C1 segment of cervical spinal cord (tissue), 14 donors: ENCODE data around the gene CERS4.
"Not testable (repeated sequence)": the region's sequence is repeated elsewhere in the genome, so short reads cannot be mapped to it uniquely, and the experiment has no call there.

Experiments
- DNase-seq, 14 donors: peaks; one replicate each; lab custom pipeline; 2025; lab: John Stamatoyannopoulos, UW

CERS4 gene

DNA sequence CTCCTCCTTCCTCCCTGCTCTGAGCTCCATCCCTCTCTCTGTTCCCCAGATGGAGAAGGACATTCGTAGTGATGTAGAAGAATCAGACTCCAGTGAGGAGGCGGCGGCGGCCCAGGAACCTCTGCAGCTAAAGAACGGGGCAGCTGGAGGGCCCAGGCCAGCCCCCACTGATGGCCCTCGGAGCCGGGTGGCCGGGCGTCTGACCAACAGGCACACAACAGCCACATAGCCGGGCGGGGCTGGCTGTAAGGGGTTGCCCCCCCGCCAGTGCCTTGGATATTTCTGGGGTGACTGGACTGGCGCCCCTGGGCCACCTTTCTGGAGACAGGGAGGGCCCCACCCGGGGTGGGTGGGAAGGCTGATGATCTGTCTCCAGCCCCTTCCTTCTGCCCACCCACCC lies 52.7 kb downstream of the CERS4 start:
- no peak for DNase-seq

DNA sequence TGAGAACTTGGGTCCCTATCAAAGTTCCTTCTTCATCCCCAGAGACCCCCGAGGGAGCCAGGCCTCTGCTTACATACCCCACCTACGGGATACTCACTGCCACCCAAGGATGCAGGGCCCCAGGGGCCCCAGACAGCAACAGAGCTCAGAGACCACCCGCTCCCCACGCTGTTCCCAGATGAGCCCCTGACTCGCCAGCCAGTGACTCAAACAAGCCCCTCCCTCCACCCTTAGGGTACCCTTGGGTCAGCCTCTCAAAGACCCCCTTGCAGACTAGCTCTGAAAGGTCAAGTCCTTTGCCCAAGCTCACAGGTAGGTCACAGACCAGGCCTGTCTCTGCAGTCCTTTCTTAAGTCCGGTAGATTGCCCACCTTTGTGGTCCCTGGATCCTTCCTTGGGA lies 53.3 kb downstream of the CERS4 start:
- no peak for DNase-seq

DNA sequence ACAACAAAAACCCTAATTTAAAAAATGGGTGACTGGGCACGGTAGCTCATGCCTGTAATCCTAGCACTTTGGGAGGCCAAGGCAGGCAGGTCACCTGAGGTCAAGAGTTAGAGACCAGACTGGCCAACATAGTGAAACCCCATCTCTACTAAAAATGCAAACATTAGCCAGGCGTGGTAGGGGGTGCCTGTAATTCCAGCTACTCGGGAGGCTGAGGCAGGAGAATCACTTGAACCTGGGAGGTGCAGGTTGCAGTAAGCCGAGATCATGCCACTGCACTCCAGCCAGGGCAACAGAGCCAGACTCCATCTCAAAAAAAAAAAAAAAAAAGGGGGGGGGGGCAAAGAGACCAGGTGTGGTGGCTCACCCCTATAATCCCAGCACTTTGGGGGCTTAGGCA lies 55.1 kb downstream of the CERS4 start:
- DNase-seq = not testable (repeated sequence)

- DNase-seq = no peak
These were observed 56.7 kb downstream of the CERS4 start for GRCh38 chr19:8265872-8266271.

DNA sequence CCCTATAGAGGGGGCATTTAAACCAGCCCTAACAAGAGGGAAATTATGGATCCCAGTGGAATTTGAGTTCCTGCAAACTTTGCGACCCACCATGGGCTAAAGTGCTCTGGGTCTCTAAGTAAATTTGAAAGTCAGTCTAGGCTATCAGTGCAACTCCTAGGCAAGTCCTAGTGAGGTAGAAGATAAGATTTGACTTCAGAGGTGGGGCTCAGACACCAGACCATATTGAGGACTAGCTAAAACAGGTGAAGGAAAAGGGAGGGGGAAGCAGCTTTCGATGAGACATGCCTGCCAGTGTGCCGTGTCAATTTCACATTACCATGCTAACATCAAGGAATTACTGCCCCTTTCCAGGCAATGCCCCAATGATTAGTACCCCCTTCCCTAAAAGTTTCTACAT lies 60.6 kb downstream of the CERS4 start:
- DNase-seq = no peak

DNA sequence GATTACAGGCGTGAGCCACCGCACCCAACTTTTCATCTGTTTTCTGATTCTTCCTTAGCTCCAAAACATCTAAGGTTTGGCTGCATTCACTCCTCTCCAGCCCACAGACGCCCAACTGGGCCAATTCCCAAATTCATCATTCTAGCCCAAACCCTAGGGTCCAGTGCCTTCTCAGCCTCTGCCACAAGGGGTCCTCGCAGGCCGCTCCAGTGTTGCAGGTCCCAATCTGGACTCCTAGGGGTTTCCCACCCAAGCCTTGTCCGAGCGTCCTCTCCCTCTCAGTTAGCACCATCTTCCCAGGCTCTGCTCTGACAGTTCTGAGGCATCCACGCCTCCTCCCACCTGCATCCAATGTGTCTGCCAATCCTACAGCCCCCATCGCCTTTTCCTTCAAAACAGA lies 67.3 kb downstream of the CERS4 start:
- not testable (repeated sequence) for DNase-seq

GRCh38 chr19:8291337-8291736 lies 82.2 kb downstream of the CERS4 start:
- not testable (repeated sequence) for DNase-seq

GRCh38 chr19:8302357-8302691 lies 93.2 kb downstream of the CERS4 start:
- no peak for DNase-seq

GRCh38 chr19:8302734-8303133 lies 93.6 kb downstream of the CERS4 start:
- no peak for DNase-seq

DNA sequence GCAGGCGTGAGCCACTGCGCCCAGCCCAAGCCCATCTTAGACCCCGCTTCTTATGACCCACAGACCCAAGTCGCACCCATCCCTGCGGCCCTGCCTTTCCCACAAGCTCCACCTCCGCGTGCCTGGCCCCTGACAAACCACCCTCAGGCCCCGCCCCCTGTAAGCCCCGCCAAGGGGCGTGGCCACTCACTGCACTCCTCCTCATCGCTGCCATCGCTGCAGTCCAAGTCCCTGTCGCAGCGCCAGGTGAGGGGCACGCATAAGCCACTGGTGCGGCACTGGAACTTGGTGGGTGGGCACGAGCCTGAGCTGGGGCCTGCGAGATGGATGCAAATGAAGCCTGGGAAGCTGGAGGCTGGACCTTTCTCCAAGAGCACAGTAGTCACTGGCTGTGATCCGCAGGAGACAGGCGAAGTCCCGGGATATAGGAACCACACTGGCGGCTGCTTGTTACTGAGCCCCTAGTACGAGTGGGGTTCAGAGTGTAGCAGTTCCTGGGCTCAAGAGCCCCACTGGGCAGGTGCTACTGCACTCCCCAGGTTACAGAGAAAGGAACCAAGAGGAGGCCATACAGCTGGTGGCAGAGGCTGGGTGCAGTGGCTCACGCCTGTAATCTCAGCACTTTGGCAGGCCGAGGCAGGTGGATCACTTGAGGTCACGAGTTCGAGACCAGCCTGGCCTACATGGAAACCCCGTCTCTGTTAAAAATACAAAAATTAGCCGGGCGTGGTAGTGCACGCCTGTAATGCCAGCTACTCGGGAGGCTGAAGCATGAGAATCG lies 95.9 kb downstream of the CERS4 start:
- no peak for DNase-seq

DNA sequence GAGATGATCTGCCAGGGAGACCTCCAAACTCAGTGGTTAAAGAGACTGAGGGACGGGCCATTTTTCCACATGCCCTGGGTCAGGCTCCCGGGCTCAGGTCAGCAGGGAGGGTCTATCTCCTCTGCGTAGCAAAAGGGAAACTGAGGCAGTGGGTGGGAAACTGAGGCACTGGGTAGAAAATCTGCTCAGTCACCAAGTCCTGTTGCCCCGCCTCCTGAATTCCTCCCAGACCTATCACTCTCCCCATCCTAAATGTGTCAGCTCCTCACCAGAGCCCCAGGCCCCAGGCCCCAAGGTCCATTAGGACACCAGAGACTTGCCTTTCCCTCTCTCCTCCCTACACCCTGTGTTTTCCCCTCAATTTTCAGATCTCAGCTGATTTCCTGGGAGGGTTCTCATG lies 96.6 kb downstream of the CERS4 start:
- DNase-seq = no peak

DNA sequence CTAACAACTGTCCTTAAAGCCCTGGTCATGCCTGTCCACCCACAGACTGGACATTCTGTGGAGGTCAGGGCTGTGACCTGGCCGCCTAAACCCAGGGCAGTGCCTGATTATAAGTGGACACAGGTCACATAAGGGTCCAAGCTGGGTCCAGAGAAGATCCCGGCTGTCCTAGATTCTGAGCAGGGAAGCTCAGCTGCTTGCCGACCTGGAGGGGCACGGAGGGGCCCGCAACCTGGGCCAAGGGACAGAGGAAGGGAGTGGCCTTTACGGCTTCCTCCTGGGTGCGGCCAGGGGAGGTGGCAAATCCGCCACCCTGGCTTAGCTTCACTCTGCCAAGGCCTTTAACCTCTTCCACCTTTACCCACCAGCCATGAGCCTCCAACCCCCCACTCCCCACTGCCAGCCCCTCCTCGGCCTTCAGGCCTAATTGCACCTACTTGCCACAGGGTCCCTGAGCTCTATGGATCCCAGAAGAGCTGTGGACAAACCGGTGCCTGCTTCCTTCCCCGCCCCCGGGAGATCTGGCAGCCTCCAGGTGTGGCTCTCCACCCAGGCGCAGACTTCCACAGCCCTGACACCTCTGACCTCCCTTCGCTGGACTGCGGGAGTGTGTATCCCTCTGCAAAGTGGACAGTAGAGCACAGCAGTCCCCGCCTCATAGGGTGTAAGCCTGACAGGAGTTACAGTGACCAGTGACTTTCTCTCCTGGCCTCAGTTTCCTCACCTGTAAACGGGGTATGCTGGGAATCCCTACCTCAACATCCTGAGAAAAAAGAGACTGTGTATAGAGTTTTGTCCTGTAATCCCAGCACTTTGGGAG lies 97.3 kb downstream of the CERS4 start:
- no peak for DNase-seq

DNA sequence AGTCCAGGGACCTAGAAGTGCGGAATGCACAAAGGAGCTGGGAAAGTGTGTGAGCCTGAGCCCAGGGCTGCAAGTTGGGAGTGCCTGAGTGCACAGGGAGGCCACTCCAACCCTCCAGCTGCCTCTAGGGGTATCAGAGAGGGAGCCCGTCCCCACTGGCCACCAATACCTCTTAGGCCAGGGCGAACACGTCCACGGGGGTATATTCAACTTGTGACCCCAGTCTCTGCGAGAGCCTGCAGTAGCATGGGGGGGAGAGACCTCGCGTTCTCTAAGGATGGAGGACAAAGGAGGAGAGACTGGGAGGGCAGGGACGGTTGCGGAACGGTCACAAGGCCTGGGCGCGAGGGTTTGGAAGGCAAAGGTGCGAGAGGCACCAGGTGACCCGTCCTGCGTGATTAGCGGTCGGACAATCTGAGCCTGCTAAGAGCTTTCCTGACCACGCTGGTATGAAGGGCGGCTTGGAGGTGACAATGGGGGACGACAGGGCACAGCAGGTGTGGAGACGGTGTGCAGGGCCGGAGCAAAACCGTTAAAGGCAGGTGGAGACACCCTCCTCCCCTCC lies 98.3 kb downstream of the CERS4 start:
- DNase-seq = no peak

DNA sequence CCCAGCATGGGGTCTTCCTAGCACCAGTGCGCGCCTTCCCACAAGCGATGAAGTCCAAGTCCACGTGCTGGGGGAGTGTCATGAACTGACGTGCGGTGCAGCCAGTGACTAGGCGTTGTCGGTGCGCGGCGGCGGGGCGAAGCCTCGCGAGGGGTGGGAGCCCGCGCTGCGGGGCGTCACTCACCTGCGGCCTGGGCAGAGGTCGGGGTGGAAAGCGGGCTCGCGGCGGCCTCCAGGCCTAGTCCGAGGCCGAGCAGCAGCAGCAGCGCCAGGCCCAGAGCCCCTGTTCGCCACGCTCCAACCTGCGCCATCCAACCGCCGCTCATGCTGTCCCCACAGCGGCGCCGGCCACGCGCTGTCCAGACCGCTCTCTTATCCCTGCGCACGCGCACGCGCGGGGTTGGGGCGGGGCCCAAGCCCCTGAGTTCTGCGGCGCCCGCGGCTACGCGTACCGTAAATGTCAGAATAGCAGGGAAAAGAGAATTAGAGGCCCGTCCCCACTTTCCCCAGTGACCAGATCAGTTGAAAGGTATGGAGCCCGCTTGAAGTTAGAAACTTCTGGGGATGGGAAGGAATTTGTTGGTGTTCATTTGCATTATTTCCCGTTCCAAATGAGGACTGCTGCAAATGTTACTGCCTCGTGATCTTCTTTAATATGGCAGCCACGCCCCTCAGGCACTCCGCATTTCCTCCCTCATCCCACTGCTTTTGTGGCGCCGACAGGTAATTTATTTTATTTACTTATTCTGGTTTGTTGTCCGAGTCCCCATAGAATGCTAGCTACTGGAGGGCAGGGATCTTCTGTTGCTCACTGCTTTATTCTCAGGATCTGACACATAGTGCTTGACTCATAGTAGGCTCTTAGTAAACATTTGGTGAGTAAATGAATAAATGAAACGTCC lies 99.0 kb downstream of the CERS4 start, which contains the start of gene CD320:
CD320 (minus strand) TSS at position 394 of the 902 bp plus-strand sequence; CDS start at position 326, 68 bp downstream.
- peak; percentile 34 to 87 (median 79) for DNase-seq

DNA sequence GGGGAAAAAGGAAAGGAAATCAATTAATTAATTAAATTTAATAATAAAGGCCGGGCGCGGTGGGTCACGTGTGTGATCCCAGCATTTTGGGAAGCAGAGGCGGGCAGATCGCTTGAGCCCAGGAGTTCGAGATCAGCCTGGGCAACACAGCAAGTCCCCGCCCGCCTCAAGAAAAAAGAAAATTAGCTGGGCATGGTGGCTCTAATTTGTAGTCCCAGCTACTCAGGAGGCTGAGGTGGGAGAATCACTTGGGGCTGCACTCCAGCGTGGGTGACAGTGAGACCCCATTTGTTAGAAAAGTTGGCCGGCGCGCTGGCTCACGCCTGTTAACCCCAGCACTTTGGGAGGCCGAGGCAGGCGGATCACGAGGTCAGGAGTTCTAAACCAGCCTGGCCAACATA lies 99.7 kb downstream of the CERS4 start:
- no peak for DNase-seq

GRCh38 chr19:8310342-8311055 lies 101.3 kb downstream of the CERS4 start:
- no peak for DNase-seq

GRCh38 chr19:8311461-8312260 lies 102.5 kb downstream of the CERS4 start:
- no peak for DNase-seq
